GM19035 (cell line): ENCODE results near the gene NCS1.
"Not testable (repeated sequence)": the region's sequence is repeated elsewhere in the genome, so short reads cannot be mapped to it uniquely, and the experiment has no call there.

Source experiments
- ATAC-seq: cut with Tn5 transposase; IDR thresholded peaks from one replicate; pipeline ENCODE4 v1.9.1; 2021; ENCODE audit not compliant: unreplicated experiment

NCS1 gene

DNA sequence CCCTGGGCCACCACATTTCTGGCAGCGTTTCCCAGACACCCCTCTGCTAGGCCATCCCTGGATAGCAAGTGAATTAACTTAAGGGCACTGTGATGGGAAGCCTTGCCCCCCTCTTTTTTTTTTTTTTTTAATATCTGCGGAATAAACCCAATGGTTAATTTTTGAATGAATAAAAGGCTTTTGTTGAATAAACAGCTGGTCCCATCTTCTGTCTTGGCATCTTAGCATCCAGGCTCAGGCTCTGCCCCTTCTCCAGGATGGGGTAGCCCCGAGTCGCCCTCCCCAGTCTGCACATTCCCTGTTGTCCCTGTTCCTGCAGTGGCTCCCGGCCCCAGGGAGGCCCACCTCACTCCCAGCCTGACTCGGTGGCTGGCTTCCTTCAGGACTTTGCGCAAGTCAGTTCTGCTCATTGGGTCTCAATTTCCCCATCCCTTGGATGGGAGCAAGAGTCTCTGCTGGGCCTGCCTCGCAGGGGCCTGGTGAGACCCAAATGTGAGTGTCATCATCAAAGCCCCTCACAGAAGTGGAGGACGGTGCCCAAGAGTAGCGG, 64.3 kb downstream of the NCS1 start:
- no peak for ATAC-seq

DNA sequence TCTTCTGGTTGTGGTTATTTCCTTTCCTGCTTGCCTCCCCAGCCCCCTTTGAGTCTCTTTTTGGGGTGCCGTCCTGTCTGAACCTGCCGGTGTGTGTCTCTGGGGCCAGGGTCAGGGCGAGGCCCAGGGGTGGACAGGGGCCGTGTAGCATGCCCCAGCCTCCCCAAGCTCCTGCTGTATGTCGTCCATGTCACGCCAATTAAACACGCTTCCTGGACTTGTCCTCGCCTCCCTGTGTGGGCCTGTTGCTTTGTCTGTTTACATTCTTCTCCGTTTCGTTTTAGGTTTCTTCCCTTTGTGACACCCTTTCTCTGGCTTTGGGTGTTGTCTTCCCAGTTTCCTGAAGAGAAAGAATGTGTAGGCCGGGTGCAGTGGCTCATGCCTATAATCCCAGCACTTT, 64.9 kb downstream of the NCS1 start:
- ATAC-seq, result no peak

DNA sequence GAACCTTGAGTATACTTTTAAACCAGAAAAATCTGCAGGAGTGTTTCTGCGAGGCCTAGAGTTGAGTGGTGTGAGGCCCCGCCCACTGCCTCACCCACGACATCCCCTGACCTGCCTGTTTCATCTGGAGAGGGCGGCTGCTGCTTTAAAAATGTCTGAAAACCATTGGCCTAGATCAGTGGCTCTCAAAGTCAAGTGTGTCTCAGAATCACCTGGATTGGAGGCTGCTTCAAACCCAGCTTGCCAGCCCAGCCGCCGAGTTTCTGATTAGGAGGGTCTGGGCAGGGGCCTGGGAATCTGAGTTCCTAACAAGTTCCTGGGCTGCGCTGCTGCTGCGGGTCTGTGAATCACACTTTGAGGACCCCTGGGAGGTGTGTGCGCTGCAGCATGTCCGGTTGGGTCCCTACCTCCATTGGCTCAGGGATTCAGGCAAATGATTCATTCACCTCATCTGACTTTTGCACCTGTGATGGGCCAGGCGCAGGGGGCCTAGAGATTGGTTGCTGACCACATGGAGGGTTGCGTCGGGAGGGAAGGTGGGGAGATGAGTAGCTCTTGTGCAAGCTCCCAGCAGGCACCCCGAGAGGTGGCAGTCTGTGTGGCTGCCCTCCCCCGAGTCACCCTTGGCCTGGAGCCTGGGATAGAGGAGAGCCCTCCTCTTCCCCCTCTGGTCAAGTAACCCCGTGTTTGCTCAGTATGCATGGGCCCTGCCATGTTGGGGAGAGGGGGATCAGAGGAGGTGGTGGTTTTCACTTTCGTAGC, 65.7 kb downstream of the NCS1 start:
- ATAC-seq, result no peak

DNA sequence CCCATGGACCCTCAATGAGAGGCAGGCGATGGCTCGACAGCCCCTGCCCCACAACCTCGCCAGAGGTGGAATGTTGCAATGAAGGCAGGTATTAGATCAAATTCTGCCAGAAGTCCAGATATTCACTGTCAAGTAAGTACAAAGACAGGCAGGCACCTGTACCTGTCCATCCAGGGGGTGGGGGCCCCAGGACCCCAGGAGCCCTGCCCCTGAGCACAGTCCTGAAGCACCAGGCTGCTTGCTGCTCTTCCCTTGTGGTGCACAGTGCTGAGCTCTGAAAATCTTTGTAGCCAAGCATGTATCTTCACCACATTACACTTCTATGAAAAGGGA, 67.1 kb downstream of the NCS1 start:
- ATAC-seq, result peak; percentile 10

DNA sequence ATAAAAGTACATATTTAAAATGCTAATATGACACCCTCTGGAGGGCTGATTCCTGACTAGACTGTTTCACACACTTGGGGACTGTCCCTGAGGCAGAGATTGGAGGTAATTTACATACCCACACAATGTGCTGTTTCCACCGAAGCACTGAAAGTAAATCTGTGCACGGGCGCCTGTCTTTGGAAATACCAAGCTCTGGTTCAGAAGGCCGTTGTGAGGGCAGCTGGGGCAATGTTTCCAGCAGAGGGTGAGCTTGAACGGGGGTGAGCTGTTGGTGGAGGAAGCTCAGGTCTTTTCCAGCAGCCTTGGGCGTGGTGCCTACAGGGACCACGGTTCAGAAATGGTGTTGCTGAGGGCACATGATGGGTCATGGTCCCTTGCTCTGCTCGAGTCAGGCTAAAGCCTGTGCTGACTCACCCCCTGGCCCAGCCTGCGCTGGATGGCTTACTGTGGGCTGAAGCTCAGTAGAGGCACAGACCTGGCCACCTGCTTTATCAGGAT, 67.6 kb downstream of the NCS1 start:
- peak; percentile 44 for ATAC-seq

DNA sequence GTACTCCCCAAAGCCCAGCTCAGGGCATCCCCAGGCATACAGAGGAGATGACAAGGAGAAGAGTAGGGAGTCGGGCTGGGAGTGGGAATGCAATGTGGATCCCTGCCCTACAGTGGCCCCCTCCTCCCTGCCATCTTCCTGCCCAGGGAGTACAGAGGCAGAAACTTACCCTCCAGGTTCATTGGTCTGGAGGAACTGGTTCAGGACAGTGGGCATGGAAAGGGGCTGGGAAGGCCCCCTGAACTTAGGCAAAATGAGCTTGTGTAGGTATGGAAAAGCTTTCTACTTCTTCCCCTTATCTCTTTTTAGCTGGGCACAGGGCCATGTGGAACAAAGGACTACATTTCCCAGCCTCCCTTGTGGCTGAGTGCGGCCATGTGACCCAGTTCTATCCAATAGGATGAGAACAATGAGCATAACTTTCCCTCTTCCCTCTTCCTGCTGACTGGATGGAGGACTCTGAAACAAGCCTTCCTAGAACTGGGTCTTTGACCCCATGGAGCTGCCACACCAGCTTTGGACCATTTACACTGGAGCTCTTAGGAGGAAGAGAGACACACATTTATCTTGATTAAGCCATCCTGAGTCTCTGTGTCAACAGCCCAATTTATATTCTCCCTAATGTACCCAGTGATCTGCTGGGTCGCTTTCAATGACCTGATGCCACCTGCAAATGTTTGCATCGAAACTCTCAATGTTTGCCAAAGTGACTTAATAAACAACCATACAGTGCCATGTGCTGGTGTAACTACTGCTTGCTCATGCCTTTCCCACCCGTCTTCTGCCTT, 68.4 kb downstream of the NCS1 start:
- no peak for ATAC-seq

DNA sequence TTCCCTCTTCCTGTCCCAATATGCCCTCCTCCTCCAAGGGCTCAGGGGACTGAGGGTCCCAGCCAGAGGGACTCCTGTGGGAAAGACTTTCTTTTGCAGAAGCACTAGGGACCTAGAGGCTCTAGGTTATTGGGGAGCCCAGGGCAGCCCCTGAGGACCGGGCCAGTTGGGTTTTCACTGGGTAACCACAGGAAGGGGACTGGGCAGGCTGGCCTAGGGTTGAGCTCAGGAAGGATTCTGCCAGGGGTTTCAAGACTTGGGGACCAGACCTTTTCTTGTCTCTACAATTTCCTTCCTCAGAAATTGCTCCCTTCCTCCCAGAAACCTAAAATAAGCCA, 69.0 kb downstream of the NCS1 start:
- no peak for ATAC-seq

DNA sequence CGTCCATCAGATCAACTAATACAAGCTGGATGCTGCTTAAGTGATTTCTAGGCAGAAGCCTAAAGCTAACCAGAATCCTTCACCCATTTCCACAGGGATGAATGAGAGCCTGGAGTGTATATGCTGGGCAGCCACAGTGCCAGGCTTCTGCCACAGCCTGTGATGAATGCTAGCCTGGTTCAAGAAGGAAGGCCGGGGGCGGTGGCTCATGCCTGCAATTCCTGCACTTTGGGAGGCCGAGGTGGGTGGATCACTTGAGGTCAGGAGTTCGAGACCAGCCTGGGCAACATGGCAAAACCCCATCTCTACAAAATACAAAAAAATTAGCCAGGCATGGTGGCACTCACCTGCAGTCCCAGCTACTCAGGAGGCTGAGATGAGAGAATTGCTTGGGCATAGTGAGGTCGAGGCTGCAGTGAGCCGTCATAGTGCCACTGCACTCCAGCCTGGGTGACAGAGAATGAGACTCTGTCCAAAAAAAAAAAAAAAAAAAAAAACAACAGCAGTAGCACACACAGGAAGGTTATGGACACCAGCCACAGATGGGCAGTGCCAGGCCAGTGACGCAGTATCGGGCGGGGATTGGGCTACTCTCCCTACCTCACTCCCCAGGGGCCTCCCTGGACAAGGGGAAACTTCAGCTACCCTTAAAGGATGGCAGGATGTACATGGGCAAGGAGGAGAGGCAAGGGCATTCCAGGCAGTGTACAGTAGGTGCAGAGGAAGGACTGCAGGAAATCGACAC, 70.2 kb downstream of the NCS1 start:
- no peak for ATAC-seq

DNA sequence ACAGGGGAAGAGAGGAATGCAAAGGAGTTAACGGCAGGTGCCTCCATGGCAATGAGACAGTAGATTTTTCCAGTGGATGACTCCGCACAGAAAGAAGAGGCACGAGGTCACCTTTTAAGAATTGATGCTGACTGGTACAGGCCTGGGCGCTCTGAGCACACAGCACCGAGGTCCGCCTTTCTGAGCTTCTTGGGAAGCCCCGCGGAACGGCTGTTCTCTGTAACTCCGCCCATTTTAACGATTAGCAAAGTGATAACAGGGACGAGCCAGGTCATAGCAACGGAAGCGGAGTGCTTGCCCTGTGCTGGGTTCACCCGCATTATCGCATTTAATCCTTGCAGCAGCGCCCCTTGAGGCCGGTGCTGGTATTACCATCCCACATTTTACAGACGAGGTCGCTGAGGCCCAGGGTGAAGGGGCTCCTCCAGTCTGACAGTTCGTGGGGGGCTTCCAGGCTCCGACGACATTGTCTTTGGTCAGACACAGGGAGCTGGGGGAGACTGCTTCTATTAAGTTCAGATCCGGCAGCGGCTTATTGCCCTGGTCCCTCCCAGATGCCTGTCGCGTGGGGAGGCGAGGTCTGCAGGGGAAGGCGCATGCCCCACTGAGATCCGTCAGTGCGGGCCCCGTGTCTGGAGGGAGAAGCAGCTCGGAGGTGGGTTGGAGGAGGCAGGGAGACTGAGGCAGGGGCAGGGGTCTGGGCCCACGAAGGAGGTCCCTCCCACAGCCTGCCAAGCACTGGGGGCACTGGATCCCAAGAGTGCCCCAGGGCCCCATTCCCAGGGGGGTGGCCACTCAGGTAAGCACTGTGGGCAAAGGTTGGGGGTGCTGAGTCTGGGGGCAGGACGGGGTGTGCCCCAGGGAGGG, 71.0 kb downstream of the NCS1 start:
- ATAC-seq, result no peak

DNA sequence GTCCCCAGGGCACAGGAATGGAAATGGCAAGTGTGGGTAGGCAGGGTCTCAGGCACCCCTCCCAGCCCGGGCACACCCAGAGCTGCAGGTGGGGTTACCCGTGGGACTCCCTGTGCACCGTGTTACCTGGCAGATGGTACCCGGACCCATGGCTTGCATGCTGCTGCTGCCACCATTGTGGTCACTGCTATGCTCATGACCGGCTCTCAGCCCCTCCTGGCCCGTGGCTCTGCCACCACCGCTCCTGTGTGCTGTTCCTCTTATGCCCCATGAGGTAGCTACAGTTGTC, 71.6 kb downstream of the NCS1 start:
- ATAC-seq, result no peak

DNA sequence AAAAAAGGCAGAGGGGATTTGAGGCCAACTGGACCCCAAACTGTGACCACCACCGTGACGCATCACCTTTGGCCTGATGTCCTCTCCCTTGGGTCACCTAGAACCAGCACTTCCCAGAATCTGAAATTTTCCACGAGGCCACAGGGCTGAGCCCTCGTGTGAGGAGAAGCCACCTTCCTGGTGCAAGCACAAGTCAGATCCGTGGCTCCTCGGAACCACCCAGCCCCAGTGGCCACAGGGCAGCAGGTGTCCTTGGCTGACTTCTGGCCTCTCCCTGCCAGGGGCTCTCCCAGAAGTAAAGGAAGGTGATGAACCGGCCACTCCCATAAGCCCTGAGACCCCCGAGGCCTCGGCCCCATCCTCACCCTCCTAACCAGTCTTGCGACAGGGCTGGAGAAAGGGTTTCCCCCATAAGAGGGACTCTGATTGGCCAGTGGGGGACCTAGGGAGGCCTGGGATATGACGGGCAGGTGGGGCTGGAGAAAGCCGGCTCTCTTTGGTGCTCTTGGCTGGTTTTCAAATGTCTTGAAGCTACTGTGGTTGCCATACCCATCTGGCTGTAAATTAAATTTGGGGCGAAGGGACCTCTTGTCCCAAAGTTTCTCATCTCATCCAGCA, 72.5 kb downstream of the NCS1 start:
- ATAC-seq, result no peak

DNA sequence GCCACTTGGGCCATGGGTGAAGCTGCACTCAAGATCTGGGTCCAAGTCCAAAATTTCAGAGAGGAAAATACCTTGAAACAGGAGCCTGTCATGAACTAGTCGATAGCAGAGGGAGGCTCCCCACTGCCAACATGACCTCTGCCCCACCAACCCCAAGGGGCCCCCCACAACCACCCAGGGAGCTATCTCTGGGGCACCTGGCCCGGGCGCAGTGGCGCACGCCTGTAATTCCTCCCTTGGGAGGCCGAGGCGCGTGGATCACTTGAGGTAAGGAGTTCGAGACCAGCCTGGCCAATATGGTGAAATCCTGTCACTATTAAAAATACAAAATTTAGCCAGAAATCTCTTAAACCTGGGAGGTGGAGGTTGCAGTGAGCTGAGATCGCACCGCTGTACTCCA, 73.3 kb downstream of the NCS1 start:
- ATAC-seq, result no peak

DNA sequence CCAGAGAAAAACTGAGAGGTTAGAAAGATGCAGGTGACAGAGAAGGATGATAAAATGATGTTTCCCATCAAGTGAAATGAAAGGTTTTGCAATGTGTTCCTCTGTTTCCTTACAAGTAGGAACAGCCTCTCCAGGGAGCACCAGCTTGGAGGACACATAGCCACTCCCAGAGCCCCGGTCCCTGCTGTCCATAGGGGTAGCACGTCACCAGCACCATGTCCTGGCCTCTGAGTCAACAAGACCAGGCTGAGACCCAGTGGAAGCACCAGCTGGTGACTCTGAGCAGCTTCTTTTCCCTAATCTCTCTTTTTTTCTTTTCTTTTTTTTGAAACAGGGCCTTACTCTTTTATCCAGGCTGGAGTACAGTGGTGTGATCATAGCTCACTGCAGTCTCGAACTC, 73.9 kb downstream of the NCS1 start:
- ATAC-seq, result no peak

DNA sequence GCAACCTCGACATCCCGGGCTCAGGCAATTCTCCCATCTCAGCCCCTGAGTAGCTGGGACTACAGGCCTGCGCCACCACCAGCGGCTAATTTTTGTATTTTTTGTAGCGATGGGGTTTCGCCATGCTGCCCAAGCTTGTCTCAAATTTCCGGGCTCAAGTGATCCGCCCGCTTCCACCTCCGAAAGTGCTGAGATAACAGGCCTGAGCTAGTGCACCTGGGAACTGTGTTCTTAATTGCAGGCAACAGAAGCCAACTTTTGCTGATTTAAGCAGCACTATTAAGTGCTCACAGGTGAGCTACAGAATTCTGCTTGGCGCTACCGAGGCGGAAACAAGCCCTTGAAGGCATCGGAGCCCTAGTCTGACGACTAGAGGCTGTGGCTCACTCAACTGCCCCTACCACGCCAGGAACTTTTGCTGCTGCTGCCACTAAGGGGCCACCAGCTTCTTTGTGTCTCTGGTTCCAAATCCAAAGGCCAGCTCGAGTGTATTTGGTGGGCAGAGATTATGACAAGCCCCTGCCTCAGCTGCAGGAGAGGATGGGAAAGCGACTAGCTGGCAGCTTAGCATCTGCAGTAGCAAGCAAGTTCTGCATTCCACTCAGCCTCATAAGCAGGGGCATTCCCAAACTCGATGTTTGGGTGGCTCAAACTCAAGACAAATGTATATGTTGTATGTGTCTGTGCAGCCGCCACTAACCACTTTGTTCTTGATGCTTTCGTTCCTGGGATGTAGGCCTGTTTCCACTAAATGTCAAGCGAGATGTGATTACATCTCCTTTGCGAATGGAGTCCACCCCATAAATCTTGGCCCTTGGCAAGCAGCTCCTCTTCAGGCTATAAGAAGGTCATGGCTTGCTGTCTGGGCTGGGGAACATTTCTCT, 82.8 kb downstream of the NCS1 start:
- no peak for ATAC-seq

DNA sequence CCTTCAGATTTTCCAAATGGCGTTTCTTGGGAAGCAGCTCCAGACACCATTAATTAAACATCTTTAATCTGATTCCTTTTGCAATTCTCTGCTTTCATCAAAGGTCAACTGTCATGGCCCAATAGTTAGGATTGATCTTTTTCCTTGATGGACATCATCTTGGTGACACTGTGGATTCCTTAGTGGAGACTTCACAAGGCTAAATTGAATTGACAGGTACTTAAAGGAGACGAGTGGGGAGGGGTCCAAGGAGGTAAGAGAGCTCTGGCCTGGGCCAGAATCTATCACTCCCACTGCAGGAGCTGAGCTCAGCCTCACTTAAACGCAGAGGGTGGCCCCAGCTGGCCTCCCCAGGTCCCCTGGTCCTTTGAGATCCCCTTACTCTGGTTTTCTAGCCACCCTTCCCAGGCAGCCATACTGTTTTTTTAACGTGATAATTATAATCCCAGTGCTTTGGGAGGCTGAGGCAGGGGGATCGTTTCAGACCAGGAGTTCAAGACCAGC, 83.5 kb downstream of the NCS1 start:
- ATAC-seq, result no peak

DNA sequence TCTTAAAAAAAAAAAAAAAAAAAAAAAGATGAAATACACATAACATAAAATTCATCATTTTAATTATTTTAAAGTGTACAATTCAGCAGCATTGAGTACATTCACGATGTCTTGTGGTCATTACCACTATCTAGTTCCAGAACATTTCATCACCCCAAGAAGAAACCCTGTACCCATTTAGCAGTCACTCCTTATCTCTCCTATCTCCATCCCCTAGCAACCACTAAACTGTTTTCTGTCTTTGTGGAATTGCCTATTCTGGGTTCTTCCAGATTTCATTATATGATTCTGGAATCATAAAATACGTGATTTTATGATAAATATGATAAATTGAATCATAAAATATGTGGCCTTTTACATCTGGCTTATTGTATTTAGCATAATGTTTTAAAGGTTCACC, 84.4 kb downstream of the NCS1 start:
- ATAC-seq, result no peak

DNA sequence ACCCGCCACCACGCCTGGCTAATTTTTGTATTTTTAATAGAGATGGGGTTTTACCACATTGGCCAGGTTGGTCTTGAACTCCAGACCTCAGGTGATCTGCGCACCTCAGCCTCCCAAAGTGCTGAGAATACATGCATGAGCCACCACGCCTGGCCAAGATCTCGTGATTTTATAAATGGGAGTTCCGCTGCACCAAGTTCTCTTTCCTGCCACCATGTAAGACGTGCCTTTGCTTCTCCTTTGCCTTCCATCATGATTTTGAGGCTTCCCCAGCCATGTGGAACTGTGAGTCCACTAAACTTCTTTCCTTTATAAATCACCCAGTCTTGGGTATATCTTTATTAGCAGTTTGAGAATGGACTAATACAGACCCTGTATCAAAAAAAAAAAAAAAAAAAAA, 85.9 kb downstream of the NCS1 start:
- not testable (repeated sequence) for ATAC-seq

DNA sequence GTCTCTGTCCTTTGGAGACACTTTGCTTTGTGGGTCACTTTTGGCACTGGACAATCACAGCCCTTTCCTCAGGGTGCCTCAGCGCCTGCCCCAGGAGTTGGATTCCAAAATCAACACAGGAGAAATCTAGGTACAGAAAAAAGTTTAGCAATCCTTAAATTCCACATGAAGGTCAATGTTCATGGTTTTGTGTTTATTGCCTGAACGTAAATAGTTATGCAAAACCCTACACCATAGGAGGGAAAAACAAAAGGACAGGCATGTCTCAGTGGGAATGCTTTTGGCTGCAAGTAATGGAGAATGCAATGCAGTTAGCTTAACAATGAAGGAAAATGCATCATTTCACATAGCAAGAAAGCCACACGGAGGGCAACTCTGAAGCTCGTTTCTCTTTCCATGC, 86.8 kb downstream of the NCS1 start:
- ATAC-seq, result no peak
